SK-N-SH treated with all-trans-retinoic acid at 6 μM for 48 hours (cell line): ENCODE results near the gene ZNF514.

Source experiments
- ATAC-seq: fragments of 200-7000 bp; cut with Tn5 transposase; 3 replicates; pipeline ENCODE4 v1.9.1; 2020; ENCODE audit warnings: mild to moderate bottlenecking, moderate library complexity
- ARNTL ChIP-seq: fragments of 450-650 bp; formaldehyde crosslinking; IDR thresholded peaks from 2 replicates; pipeline ENCODE4 v1.5.0; 2020; ENCODE audit warnings: low read depth, mild to moderate bottlenecking, moderate library complexity, borderline replicate concordance
- BACH2 ChIP-seq: fragments of 250-450 bp; sonication (Bioruptor Pico); IDR thresholded peaks from 2 replicates; pipeline ENCODE4 v1.9.0; 2021; ENCODE audit warnings: mild to moderate bottlenecking, borderline replicate concordance
- ESRRG ChIP-seq: fragments of 250-450 bp; sonication (Bioruptor Pico); IDR thresholded peaks from 2 replicates; pipeline ENCODE4 v1.6.1; 2021; ENCODE audit warnings: mild to moderate bottlenecking
- GLIS3 ChIP-seq: fragments of 250-450 bp; sonication (Bioruptor Pico); IDR thresholded peaks from 2 replicates; pipeline ENCODE4 v1.5.0; 2020; ENCODE audit warnings: mild to moderate bottlenecking, moderate library complexity
- ISL1 ChIP-seq: fragments of 250-450 bp; sonication (Bioruptor Pico); IDR thresholded peaks from 2 replicates; pipeline ENCODE4 v2.1.2; 2022; ENCODE audit warnings: mild to moderate bottlenecking, moderate library complexity
- OSR1 ChIP-seq: fragments of 250-450 bp; sonication (Bioruptor Pico); IDR thresholded peaks from 2 replicates; pipeline ENCODE4 v1.8.0; 2022; ENCODE audit warnings: moderate library complexity, mild to moderate bottlenecking, inconsistent platforms
- PATZ1 ChIP-seq: fragments of 250-450 bp; sonication (Bioruptor Pico); IDR thresholded peaks from 2 replicates; pipeline ENCODE4 v1.8.0; 2020; ENCODE audit warnings: mild to moderate bottlenecking, moderate library complexity, borderline replicate concordance
- POU6F1 ChIP-seq: fragments of 250-450 bp; sonication (Bioruptor Pico); IDR thresholded peaks from 2 replicates; pipeline ENCODE4 v1.8.0; 2021; ENCODE audit warnings: low read depth, mild to moderate bottlenecking, moderate library complexity, borderline replicate concordance
- RARB ChIP-seq: fragments of 250-450 bp; sonication (Bioruptor Pico); IDR thresholded peaks from 2 replicates; pipeline ENCODE4 v1.8.0; 2021; ENCODE audit warnings: mild to moderate bottlenecking, moderate library complexity
- TOX ChIP-seq: fragments of 250-450 bp; sonication (Bioruptor Pico); IDR thresholded peaks from 2 replicates; pipeline ENCODE4 v1.8.0; 2021; ENCODE audit warnings: mild to moderate bottlenecking, moderate library complexity, borderline replicate concordance
- TSHZ2 ChIP-seq: fragments of 250-450 bp; sonication (Bioruptor Pico); IDR thresholded peaks from 2 replicates; pipeline ENCODE4 v1.5.0; 2020; ENCODE audit warnings: mild to moderate bottlenecking, moderate library complexity
- ZC3H10 ChIP-seq: fragments of 250-450 bp; sonication (Bioruptor Pico); IDR thresholded peaks from 2 replicates; pipeline ENCODE4 v1.5.1; 2021; ENCODE audit warnings: mild to moderate bottlenecking, moderate library complexity
- ZFP3 ChIP-seq: fragments of 250-450 bp; sonication (Bioruptor Pico); IDR thresholded peaks from 2 replicates; pipeline ENCODE4 v1.5.0; 2020; ENCODE audit warnings: mild to moderate bottlenecking, moderate library complexity
- ZFP30 ChIP-seq: fragments of 450-650 bp; formaldehyde crosslinking; IDR thresholded peaks from 2 replicates; pipeline ENCODE4 v1.5.0; 2022; ENCODE audit warnings: mild to moderate bottlenecking, moderate library complexity
- ZNF70 ChIP-seq: fragments of 450-650 bp; formaldehyde crosslinking; IDR thresholded peaks from 2 replicates; pipeline ENCODE4 v1.5.0; 2020; ENCODE audit warnings: mild to moderate bottlenecking, moderate library complexity
- TF ChIP-seq, protein P1 (sequence below): fragments of 250-450 bp; sonication (Bioruptor Pico); IDR thresholded peaks from 2 replicates; pipeline ENCODE4 v1.5.1; 2020; ENCODE audit warnings: low read depth, mild to moderate bottlenecking, moderate library complexity
- TF ChIP-seq, protein P2 (sequence below): fragments of 250-450 bp; sonication (Bioruptor Pico); IDR thresholded peaks from 2 replicates; pipeline ENCODE4 v1.5.1; 2021; ENCODE audit warnings: mild to moderate bottlenecking, moderate library complexity

ZNF514 gene

DNA sequence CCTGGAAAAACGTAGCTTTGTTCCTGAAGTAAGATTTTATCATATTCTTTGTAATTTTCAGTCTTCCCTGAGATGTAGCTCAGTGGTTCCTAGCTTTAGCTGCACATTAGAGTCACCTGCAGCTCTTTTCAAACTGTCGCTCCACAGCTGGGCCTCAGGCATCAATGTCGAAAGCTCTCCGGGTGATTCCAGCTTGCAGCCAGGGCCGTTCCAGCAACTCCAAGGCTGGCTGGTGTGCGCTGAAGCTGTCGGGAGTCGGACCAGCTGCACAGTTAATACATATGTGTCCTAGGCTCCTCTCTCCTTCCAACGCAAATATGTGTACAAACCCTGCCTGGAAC is 5.4 kb upstream of the ZNF514 start (continued):
- TF ChIP-seq TSHZ2 = no peak
- TF ChIP-seq TOX = no peak
- TF ChIP-seq, protein P1, sequence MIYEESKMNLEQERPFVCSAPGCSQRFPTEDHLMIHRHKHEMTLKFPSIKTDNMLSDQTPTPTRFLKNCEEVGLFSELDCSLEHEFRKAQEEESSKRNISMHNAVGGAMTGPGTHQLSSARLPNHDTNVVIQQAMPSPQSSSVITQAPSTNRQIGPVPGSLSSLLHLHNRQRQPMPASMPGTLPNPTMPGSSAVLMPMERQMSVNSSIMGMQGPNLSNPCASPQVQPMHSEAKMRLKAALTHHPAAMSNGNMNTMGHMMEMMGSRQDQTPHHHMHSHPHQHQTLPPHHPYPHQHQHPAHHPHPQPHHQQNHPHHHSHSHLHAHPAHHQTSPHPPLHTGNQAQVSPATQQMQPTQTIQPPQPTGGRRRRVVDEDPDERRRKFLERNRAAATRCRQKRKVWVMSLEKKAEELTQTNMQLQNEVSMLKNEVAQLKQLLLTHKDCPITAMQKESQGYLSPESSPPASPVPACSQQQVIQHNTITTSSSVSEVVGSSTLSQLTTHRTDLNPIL = no peak
- TF ChIP-seq, all 23 proteins: peak for 0

DNA sequence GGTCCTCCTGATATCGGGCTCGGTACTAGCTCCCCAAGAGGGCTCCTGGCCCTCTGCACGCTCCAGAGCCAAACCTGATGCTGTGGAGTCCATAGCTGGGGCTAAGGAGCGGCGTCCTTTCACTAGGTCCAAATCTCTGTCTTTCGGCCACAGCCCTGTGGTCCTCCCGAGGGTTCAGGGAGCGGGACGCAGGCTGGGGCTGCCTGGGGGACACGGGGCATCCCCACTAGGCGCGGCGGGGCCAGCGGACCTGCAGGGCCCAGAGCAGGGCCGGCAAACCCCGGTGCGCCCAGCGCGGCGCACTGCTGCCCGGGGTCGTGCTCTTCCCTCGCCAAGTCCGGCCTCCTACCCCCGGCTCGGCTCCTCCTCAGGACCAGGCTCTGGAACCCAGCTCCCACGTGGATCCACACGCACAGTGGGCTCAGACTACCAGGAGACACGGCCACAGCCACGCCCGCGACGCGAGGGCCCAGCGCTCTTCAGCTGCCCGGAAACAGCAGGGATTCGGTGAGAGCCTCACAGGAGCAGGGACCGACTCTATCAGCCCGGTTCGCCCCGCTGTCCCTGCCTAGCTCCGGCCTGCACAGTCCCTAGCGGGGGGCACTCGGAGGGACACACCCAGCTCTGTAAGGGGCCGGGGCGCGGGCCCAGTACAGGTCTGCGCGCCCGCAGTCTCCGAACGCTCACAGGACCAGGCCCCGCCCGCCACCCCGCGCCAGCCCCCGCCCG is 593 bp downstream of the ZNF514 start:
- peak; percentile 80 for ATAC-seq
- TF ChIP-seq RARB = no peak
- TF ChIP-seq GLIS3 = no peak
- TF ChIP-seq, all 23 proteins: peak for 0

DNA sequence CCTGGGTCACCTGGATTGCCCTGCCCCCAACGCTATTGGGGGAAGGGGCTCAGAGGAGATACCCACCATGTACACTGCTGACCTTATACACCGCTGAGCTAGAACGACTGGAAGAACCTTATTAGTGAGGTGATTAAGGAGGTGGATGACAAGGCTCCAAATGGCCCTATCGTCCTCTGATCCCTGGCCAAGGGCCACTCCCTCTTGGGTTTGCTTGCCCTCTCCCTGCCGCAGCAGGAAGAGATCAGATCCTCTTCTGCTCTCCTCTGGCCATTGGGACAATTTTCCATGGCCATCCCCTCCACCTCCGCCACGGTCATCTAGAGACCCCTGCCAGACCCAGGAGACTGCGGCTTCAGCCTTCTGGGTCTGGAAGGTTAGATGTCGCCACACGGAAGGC is 1.2 kb downstream of the ZNF514 start:
- TF ChIP-seq ARNTL (CRISPR knock-in tag) (no peak), ISL1 (CRISPR knock-in tag) (no peak), ESRRG (no peak), ZC3H10 (no peak), ZNF70 (CRISPR knock-in tag) (no peak), GLIS3 (no peak), BACH2 (CRISPR knock-in tag) (no peak), ZFP3 (no peak), OSR1 (no peak), PATZ1 (CRISPR knock-in tag) (no peak), TSHZ2 (no peak), ZFP30 (no peak), POU6F1 (CRISPR knock-in tag) (no peak), TOX (no peak)
- TF ChIP-seq, protein P1 = no peak
- TF ChIP-seq, protein P2, sequence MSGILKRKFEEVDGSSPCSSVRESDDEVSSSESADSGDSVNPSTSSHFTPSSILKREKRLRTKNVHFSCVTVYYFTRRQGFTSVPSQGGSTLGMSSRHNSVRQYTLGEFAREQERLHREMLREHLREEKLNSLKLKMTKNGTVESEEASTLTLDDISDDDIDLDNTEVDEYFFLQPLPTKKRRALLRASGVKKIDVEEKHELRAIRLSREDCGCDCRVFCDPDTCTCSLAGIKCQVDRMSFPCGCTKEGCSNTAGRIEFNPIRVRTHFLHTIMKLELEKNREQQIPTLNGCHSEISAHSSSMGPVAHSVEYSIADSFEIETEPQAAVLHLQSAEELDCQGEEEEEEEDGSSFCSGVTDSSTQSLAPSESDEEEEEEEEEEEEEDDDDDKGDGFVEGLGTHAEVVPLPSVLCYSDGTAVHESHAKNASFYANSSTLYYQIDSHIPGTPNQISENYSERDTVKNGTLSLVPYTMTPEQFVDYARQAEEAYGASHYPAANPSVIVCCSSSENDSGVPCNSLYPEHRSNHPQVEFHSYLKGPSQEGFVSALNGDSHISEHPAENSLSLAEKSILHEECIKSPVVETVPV (CRISPR knock-in tag) = no peak
- TF ChIP-seq, all 23 proteins: peak for 0
- no peak for ATAC-seq
